CD4-positive, alpha-beta T cell treated with Interferon gamma for 1 hour (primary cell): ENCODE measurements around the gene ZNF536.

Source experiments
- DNase-seq: peaks from one replicate; pipeline ENCODE4 v3.0.0-alpha.2; 2020

The ZNF536 gene

GRCh38 chr19:30539981-30540380 lies 167.8 kb downstream of the ZNF536 start:
- DNase-seq: no peak

GRCh38 chr19:30540761-30541160 lies 168.6 kb downstream of the ZNF536 start:
- DNase-seq: no peak

GRCh38 chr19:30541575-30541974 lies 169.4 kb downstream of the ZNF536 start:
- DNase-seq: no peak

- DNase-seq: no peak
Measured at GRCh38 chr19:30543243-30543945, 171.2 kb downstream of the ZNF536 start.

- DNase-seq: no peak
Measured at GRCh38 chr19:30545752-30546151, 173.6 kb downstream of the ZNF536 start.

GRCh38 chr19:30546332-30546731 lies 174.1 kb downstream of the ZNF536 start:
- DNase-seq: no peak

- no peak for DNase-seq
Measured at GRCh38 chr19:30547246-30547645, 175.1 kb downstream of the ZNF536 start.

GRCh38 chr19:30549151-30549550 lies 177.0 kb downstream of the ZNF536 start:
- no peak for DNase-seq

- no peak for DNase-seq
Measured at GRCh38 chr19:30551271-30551670, 179.1 kb downstream of the ZNF536 start.

GRCh38 chr19:30552593-30552992 lies 180.4 kb downstream of the ZNF536 start:
- DNase-seq: no peak

- DNase-seq: no peak
Measured at GRCh38 chr19:30555075-30555790, 183.0 kb downstream of the ZNF536 start.

GRCh38 chr19:30555791-30556110 lies 183.6 kb downstream of the ZNF536 start:
- DNase-seq: no peak

GRCh38 chr19:30556230-30556711 lies 184.1 kb downstream of the ZNF536 start:
- DNase-seq: no peak

GRCh38 chr19:30557212-30557611 lies 185.0 kb downstream of the ZNF536 start:
- DNase-seq: no peak

GRCh38 chr19:30557927-30558557 lies 185.9 kb downstream of the ZNF536 start:
- no peak for DNase-seq

- DNase-seq: no peak
Measured at GRCh38 chr19:30558793-30559192, 186.6 kb downstream of the ZNF536 start.

GRCh38 chr19:30559446-30559845 lies 187.3 kb downstream of the ZNF536 start:
- no peak for DNase-seq

GRCh38 chr19:30562981-30563380 lies 190.8 kb downstream of the ZNF536 start:
- DNase-seq: no peak

- DNase-seq: no peak
Measured at GRCh38 chr19:30563691-30564090, 191.5 kb downstream of the ZNF536 start.

- no peak for DNase-seq
Measured at GRCh38 chr19:30564551-30565011, 192.4 kb downstream of the ZNF536 start.

GRCh38 chr19:30565636-30566035 lies 193.5 kb downstream of the ZNF536 start:
- no peak for DNase-seq

GRCh38 chr19:30566681-30567420 lies 194.7 kb downstream of the ZNF536 start:
- DNase-seq: no peak

GRCh38 chr19:30567536-30568232 lies 195.5 kb downstream of the ZNF536 start:
- no peak for DNase-seq
